ENCODE data around the gene KLHL24.

KLHL24 gene

DNA sequence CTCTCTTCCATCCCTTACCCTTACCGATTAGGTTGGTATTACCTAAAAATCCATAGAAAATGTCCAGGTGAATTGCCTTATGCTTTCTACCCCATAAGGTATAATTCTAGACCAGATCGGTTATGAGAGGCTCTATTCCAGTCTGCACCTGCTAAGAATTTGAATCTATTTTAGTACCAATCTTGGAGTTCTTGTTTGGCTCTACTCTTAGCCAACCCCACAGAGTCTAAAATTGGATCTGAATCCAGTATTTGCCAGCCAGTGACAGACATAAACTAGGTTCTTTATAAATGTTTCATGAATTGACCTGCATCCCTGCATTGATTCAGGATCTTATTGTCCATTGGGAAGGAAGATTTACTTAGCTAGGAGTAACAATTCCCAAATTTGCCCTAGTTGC, 6.5 kb downstream of the KLHL24 start:
- Histone ChIP-seq H3K4me1 (ENCODE audit: control extremely low read depth in 1 of 4, control insufficient read depth in 4 of 4, insufficient read depth in 4 of 4, low read length in 3 of 4) (peaks cover 13 to 17% (median 16%) of the 10 kb centered on the region in 4 experiments), H3K36me3 (ENCODE audit: control insufficient read depth in 4 of 4, insufficient read depth in 4 of 4, low read length in 3 of 4) (peaks cover 4 to 25% (median 6%) of the 10 kb centered on the region in 4 experiments), H3K27ac (ENCODE audit: insufficient read depth in 1 of 2, low read depth in 1 of 2, low read length in 2 of 2, poor library complexity in 1 of 2, severe bottlenecking in 2 of 2) (no peak overlapping the region), H3K9me3 (ENCODE audit: control extremely low read depth in 1 of 5, control insufficient read depth in 4 of 5, insufficient read depth in 2 of 5, low read depth in 1 of 5, low read length in 4 of 5) (peaks cover 0 to 2% (median 0%) of the 10 kb centered on the region in 5 experiments), H3K27me3 (replicated peaks in 2 of 5; ENCODE audit: control insufficient read depth in 4 of 5, insufficient read depth in 5 of 5, low read length in 4 of 5) (no peaks in the 10 kb centered on the region), H3K4me3 (ENCODE audit: control insufficient read depth in 1 of 7, extremely low read depth in 1 of 7, insufficient read depth in 4 of 7, low read depth in 2 of 7, low read length in 6 of 7) (no peak overlapping the region)
- DNase-seq = no peak
- ChIA-PET POLR2A (no interaction called here), CTCF (interaction anchor here (0.6 kb wide), 1 partner anchor 123 kb away, joined by 3 read pairs; no protein-coding TSS in a partner anchor)
- WGBS (ENCODE audit: insufficient coverage) = 100% methylated on average over 2 of the region's 2 CpGs

DNA sequence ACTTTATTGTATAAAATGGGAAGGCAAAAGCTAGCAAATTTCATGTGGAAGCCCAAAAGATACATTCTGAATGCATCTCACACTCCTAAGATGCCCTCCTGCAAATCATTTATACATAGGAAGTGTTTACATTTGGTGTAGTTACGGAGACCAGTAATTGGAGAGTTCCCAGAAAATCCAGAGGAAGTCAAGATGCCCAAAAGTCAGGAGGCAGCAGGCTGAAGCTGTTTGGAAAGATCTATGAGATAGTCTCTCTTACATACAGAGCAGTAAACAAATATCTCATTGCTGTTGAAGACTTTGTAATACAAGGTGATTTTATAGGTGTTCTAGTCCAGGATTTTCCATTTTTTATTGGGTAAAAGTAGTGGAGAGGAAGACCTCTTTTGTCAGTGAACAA, 8.8 kb downstream of the KLHL24 start:
- Histone ChIP-seq H3K36me3 (ENCODE audit: control insufficient read depth in 4 of 4, insufficient read depth in 4 of 4, low read length in 3 of 4) (peaks cover 4 to 43% (median 6%) of the 10 kb centered on the region in 4 experiments), H3K4me1 (ENCODE audit: control extremely low read depth in 1 of 4, control insufficient read depth in 4 of 4, insufficient read depth in 4 of 4, low read length in 3 of 4) (no peaks in the 10 kb centered on the region), H3K9me3 (ENCODE audit: control extremely low read depth in 1 of 5, control insufficient read depth in 4 of 5, insufficient read depth in 2 of 5, low read depth in 1 of 5, low read length in 4 of 5) (peaks cover 0 to 8% (median 2%) of the 10 kb centered on the region in 5 experiments), H3K27me3 (replicated peaks in 2 of 5; ENCODE audit: control insufficient read depth in 4 of 5, insufficient read depth in 5 of 5, low read length in 4 of 5) (no peaks in the 10 kb centered on the region), H3K27ac (ENCODE audit: insufficient read depth in 1 of 2, low read depth in 1 of 2, low read length in 2 of 2, poor library complexity in 1 of 2, severe bottlenecking in 2 of 2) (no peak overlapping the region), H3K4me3 (ENCODE audit: control insufficient read depth in 1 of 7, extremely low read depth in 1 of 7, insufficient read depth in 4 of 7, low read depth in 2 of 7, low read length in 6 of 7) (no peak overlapping the region)
- no peak for DNase-seq
- CTCF ChIA-PET = interaction anchor here (1.1 to 3.3 kb wide), 3 partner anchors 8 to 165 kb away, joined by 4 to 13 read pairs (median 9); partner anchors contain the start of gene KLHL24
- no CpG with 5 or more reads among the region's 1 CpG for WGBS (ENCODE audit: insufficient coverage)
- POLR2A ChIA-PET = no interaction called here

DNA sequence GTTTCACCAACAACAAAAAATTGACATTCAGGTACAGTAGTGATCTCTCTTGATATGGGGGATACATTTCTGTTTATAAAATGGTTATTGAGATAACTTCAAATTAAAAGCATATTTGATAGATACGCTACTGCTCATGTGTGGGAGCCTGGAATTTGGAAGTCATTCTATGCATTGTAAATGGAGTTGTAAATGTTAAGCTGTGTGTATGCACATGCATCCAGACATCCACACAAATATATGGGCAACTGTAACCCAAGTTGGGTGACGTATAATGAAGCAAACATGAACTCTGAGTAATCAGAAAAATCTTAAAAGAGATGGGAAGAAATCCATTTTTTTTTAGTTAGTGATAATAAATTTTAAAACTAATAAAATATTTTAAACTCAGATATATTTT, 9.8 kb downstream of the KLHL24 start:
- POLR2A ChIA-PET = no interaction called here
- no CpG with 5 or more reads among the region's 2 CpGs for WGBS (ENCODE audit: insufficient coverage)
- CTCF ChIA-PET = interaction anchor here (0.6 to 3.3 kb wide), 3 partner anchors 9 to 75 kb away, joined by 3 to 13 read pairs (median 9); partner anchors contain the start of gene KLHL24

GRCh38 chr3:183650554-183650953, 15.1 kb downstream of the KLHL24 start:
- 100% methylated on average over 2 of the region's 4 CpGs for WGBS (ENCODE audit: insufficient coverage)
- CTCF ChIA-PET = interaction anchor here (0.7 to 1.1 kb wide), 3 partner anchors 8 to 19 kb away, joined by 3 read pairs; no protein-coding TSS in a partner anchor
- no peak overlapping the region for H3K27ac ChIP-seq (ENCODE audit: insufficient read depth in 1 of 2, low read depth in 1 of 2, low read length in 2 of 2, poor library complexity in 1 of 2, severe bottlenecking in 2 of 2)
- H3K36me3 ChIP-seq (ENCODE audit: control insufficient read depth in 4 of 4, insufficient read depth in 4 of 4, low read length in 3 of 4) = peaks cover 35 to 87% (median 38%) of the 10 kb centered on the region in 4 experiments
- H3K9me3 ChIP-seq (ENCODE audit: control extremely low read depth in 1 of 5, control insufficient read depth in 4 of 5, insufficient read depth in 2 of 5, low read depth in 1 of 5, low read length in 4 of 5) = peaks cover 28 to 66% (median 32%) of the 10 kb centered on the region in 5 experiments
- peak overlapping the region in 1 of 7 experiments; percentile 55 for H3K4me3 ChIP-seq (ENCODE audit: control insufficient read depth in 1 of 7, extremely low read depth in 1 of 7, insufficient read depth in 4 of 7, low read depth in 2 of 7, low read length in 6 of 7)
- H3K27me3 ChIP-seq (replicated peaks in 2 of 5; ENCODE audit: control insufficient read depth in 4 of 5, insufficient read depth in 5 of 5, low read length in 4 of 5) = no peaks in the 10 kb centered on the region
- no peak for DNase-seq
- H3K4me1 ChIP-seq (ENCODE audit: control extremely low read depth in 1 of 4, control insufficient read depth in 4 of 4, insufficient read depth in 4 of 4, low read length in 3 of 4) = no peaks in the 10 kb centered on the region
- POLR2A ChIA-PET = no interaction called here

More for the DNA sequence above, 9.8 kb downstream of the KLHL24 start:
- H3K36me3 ChIP-seq (ENCODE audit: control insufficient read depth in 4 of 4, insufficient read depth in 4 of 4, low read length in 3 of 4) = peaks cover 5 to 53% (median 9%) of the 10 kb centered on the region in 4 experiments
- H3K27me3 ChIP-seq (replicated peaks in 2 of 5; ENCODE audit: control insufficient read depth in 4 of 5, insufficient read depth in 5 of 5, low read length in 4 of 5) = no peaks in the 10 kb centered on the region
- H3K9me3 ChIP-seq (ENCODE audit: control extremely low read depth in 1 of 5, control insufficient read depth in 4 of 5, insufficient read depth in 2 of 5, low read depth in 1 of 5, low read length in 4 of 5) = peaks cover 1 to 15% (median 3%) of the 10 kb centered on the region in 5 experiments
- no peak overlapping the region for H3K4me3 ChIP-seq (ENCODE audit: control insufficient read depth in 1 of 7, extremely low read depth in 1 of 7, insufficient read depth in 4 of 7, low read depth in 2 of 7, low read length in 6 of 7)
- no peaks in the 10 kb centered on the region for H3K4me1 ChIP-seq (ENCODE audit: control extremely low read depth in 1 of 4, control insufficient read depth in 4 of 4, insufficient read depth in 4 of 4, low read length in 3 of 4)
- H3K27ac ChIP-seq (ENCODE audit: insufficient read depth in 1 of 2, low read depth in 1 of 2, low read length in 2 of 2, poor library complexity in 1 of 2, severe bottlenecking in 2 of 2) = no peak overlapping the region
- DNase-seq = no peak

DNA sequence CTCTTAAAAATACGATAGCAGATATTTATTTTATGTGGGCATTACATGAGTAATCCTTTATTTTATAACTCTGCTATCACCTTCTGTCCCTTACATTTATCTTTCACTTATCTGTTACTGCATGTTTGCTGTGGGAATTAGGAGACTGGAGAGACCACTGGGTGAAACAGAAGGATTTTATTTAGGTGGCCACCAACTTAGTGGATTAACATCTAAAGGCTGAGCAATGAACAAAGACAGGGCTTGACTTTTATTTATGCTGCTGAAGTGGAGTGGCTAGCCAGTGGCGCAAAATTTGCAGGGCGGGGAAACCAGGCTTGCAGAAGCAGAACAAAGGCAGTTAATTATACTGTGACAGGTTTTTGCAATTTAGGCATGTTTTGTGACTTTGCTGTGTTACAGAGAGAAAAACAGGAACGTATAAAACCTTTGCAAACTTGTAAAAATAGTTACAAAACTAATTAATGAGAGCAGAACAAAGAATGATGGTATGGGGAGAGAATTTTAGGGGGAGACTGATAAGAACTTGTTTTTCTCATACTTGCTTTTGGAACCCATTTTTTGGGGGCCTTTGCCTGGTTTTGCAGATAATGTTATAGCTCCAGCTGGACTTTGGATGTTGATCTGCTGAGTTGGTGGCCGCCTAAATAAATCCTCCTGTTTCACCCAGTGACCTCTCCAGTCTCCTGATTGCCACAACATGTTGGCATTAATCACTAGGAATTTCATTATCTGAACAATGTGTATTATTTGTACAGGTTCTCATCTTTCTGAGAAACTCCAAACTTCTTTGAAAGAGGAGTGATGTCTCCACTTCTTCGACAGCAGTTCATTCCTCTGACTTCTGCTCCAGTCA, 18.0 kb downstream of the KLHL24 start:
- no peak overlapping the region for H3K27ac ChIP-seq (ENCODE audit: insufficient read depth in 1 of 2, low read depth in 1 of 2, low read length in 2 of 2, poor library complexity in 1 of 2, severe bottlenecking in 2 of 2)
- WGBS (ENCODE audit: insufficient coverage) = 100% methylated on average over 3 of the region's 6 CpGs
- peak; percentile 40 to 71 (median 70) for DNase-seq
- ChIA-PET POLR2A (no interaction called here), CTCF (interaction anchor here (2.1 kb wide), 1 partner anchor 16 kb away, joined by 6 read pairs; no protein-coding TSS in a partner anchor)
- no peaks in the 10 kb centered on the region for H3K27me3 ChIP-seq (replicated peaks in 2 of 5; ENCODE audit: control insufficient read depth in 4 of 5, insufficient read depth in 5 of 5, low read length in 4 of 5)
- H3K36me3 ChIP-seq (ENCODE audit: control insufficient read depth in 4 of 4, insufficient read depth in 4 of 4, low read length in 3 of 4) = peaks cover 36 to 91% (median 46%) of the 10 kb centered on the region in 4 experiments
- H3K9me3 ChIP-seq (ENCODE audit: control extremely low read depth in 1 of 5, control insufficient read depth in 4 of 5, insufficient read depth in 2 of 5, low read depth in 1 of 5, low read length in 4 of 5) = peaks cover 28 to 73% (median 39%) of the 10 kb centered on the region in 5 experiments
- H3K4me1 ChIP-seq (ENCODE audit: control extremely low read depth in 1 of 4, control insufficient read depth in 4 of 4, insufficient read depth in 4 of 4, low read length in 3 of 4) = no peaks in the 10 kb centered on the region
- H3K4me3 ChIP-seq (ENCODE audit: control insufficient read depth in 1 of 7, extremely low read depth in 1 of 7, insufficient read depth in 4 of 7, low read depth in 2 of 7, low read length in 6 of 7) = no peak overlapping the region

DNA sequence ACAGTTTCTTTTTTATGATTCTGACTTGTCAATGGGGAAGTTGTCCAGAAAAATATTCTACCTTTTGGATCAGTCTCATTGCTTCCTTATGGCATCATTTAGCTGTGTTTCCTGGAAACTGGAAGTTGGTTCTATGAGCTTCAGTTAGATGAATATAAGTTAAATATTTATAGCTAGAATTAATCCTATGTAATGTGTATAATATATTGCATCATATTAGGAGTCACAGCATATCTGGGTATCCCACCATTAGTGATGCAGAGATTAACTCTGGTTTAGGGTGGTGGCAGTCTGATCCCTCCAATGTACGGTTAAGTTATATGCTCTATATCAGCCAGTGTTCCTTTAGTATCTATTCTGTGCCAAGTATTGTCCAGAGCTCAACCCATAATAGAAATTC, 19.3 kb downstream of the KLHL24 start:
- ChIA-PET CTCF (interaction anchor here (1.2 to 2.1 kb wide), 4 partner anchors 10 to 18 kb away, joined by 3 to 9 read pairs (median 5); no protein-coding TSS in a partner anchor), POLR2A (no interaction called here)
- H3K36me3 ChIP-seq (ENCODE audit: control insufficient read depth in 4 of 4, insufficient read depth in 4 of 4, low read length in 3 of 4) = peaks cover 47 to 92% (median 53%) of the 10 kb centered on the region in 4 experiments
- no peak overlapping the region for H3K27ac ChIP-seq (ENCODE audit: insufficient read depth in 1 of 2, low read depth in 1 of 2, low read length in 2 of 2, poor library complexity in 1 of 2, severe bottlenecking in 2 of 2)
- H3K4me1 ChIP-seq (ENCODE audit: control extremely low read depth in 1 of 4, control insufficient read depth in 4 of 4, insufficient read depth in 4 of 4, low read length in 3 of 4) = no peaks in the 10 kb centered on the region
- 100% methylated on average over 1 of the region's 1 CpG for WGBS (ENCODE audit: insufficient coverage)
- DNase-seq = no peak
- peaks cover 26 to 65% (median 39%) of the 10 kb centered on the region in 5 experiments for H3K9me3 ChIP-seq (ENCODE audit: control extremely low read depth in 1 of 5, control insufficient read depth in 4 of 5, insufficient read depth in 2 of 5, low read depth in 1 of 5, low read length in 4 of 5)
- no peak overlapping the region for H3K4me3 ChIP-seq (ENCODE audit: control insufficient read depth in 1 of 7, extremely low read depth in 1 of 7, insufficient read depth in 4 of 7, low read depth in 2 of 7, low read length in 6 of 7)
- no peaks in the 10 kb centered on the region for H3K27me3 ChIP-seq (replicated peaks in 2 of 5; ENCODE audit: control insufficient read depth in 4 of 5, insufficient read depth in 5 of 5, low read length in 4 of 5)

- Histone ChIP-seq H3K27ac (ENCODE audit: insufficient read depth in 1 of 2, low read depth in 1 of 2, low read length in 2 of 2, poor library complexity in 1 of 2, severe bottlenecking in 2 of 2) (no peak overlapping the region), H3K9me3 (ENCODE audit: control extremely low read depth in 1 of 5, control insufficient read depth in 4 of 5, insufficient read depth in 2 of 5, low read depth in 1 of 5, low read length in 4 of 5) (peaks cover 0 to 7% (median 2%) of the 10 kb centered on the region in 5 experiments), H3K4me1 (ENCODE audit: control extremely low read depth in 1 of 4, control insufficient read depth in 4 of 4, insufficient read depth in 4 of 4, low read length in 3 of 4) (no peaks in the 10 kb centered on the region), H3K36me3 (ENCODE audit: control insufficient read depth in 4 of 4, insufficient read depth in 4 of 4, low read length in 3 of 4) (peaks cover 21 to 60% (median 35%) of the 10 kb centered on the region in 4 experiments), H3K27me3 (replicated peaks in 2 of 5; ENCODE audit: control insufficient read depth in 4 of 5, insufficient read depth in 5 of 5, low read length in 4 of 5) (no peaks in the 10 kb centered on the region), H3K4me3 (ENCODE audit: control insufficient read depth in 1 of 7, extremely low read depth in 1 of 7, insufficient read depth in 4 of 7, low read depth in 2 of 7, low read length in 6 of 7) (no peak overlapping the region)
- ChIA-PET CTCF (interaction anchor here (0.8 to 2.2 kb wide), 2 partner anchors 10 to 69 kb away, joined by 3 to 6 read pairs; no protein-coding TSS in a partner anchor), POLR2A (no interaction called here)
- DNase-seq = no peak
- WGBS (ENCODE audit: insufficient coverage) = no CpG with 5 or more reads among the region's 3 CpGs
Observed at GRCh38 chr3:183662099-183662498, 26.7 kb downstream of the KLHL24 start.

Measured in common myeloid progenitor, CD34-positive (primary cell).